Measurements from ENCODE around the gene PHTF1. TPM values are rescaled to one million over a fixed set of nuclear protein-coding genes. Genes with fewer than 3 reads are reported as not detected.

Gene PHTF1
- total and polyA plus RNA-seq, 2 of the 4 experiments (the other 2 are of a cell fraction), result 9.6 to 13.3 TPM

DNA sequence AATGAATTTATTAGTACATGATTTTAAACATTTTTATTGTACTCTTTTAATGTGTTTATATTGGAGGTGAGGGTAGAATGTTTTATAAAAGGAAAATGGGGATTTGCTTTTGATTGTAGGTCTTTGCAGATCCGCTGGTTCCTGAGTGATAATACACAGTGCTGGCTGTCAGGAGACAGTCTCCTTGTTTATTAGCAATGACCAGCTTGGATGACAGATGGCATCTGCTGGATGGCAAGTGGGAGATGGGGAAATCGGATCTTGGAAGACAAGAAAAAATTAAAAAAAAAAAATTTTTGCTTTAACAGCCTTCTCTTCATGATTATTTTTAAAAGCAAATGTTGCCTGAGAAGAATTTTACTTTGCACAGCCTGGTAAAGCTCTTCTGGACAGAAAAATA is 4.4 kb upstream of the PHTF1 start:
- H3K14ac ChIP-seq (replicated peaks; ENCODE audit: low read depth, low read length), result no peak overlapping the region
- no peaks in the 10 kb centered on the region for H3K9me3 ChIP-seq (ENCODE audit: control insufficient read depth, insufficient read depth, low read length)
- H3K4me3 ChIP-seq (ENCODE audit: insufficient read depth, low read depth, low read length), result no peak overlapping the region
- no peak overlapping the region for H2BK120ac ChIP-seq (ENCODE audit: low read depth, low read length)
- H2AK5ac ChIP-seq (ENCODE audit: low read depth, low read length), result no peak overlapping the region
- no peak for DNase-seq
- no peak overlapping the region for H4K8ac ChIP-seq (ENCODE audit: low read depth in 2 of 2, low read length in 2 of 2)
- H2AFZ ChIP-seq (replicated peaks; ENCODE audit: low read length, poor library complexity), result no peak overlapping the region
- no peak overlapping the region for H3K18ac ChIP-seq (ENCODE audit: low read depth, low read length)
- H3K4me1 ChIP-seq (ENCODE audit: control insufficient read depth, insufficient read depth, low read length), result no peaks in the 10 kb centered on the region
- no peak overlapping the region for H3K9ac ChIP-seq (ENCODE audit: low read depth, low read length)
- H3K56ac ChIP-seq (ENCODE audit: extremely low read depth, insufficient read depth, low read length), result no peak overlapping the region
- no CpG with 5 or more reads among the region's 2 CpGs for WGBS, 2 experiments (ENCODE audit: extremely low coverage in 2 of 2, insufficient read length in 1 of 2)
- POLR2A ChIA-PET (ENCODE audit: unreplicated experiment), result no interaction called here
- no peak for TF ChIP-seq RCOR1 (IDR thresholded peaks at IDR 0.05; ENCODE audit: insufficient replicate concordance, low read length)
- H3K4ac ChIP-seq (ENCODE audit: low read depth, low read length), result no peak overlapping the region
- BruUV-seq (replicated peaks), result no TSS peak
- peaks cover 0 to 12% of the 10 kb centered on the region in 2 experiments; a peak in 3 of 4 replicates for H3K79me1 ChIP-seq (ENCODE audit: low read depth in 1 of 2, low read length in 2 of 2)
- no peaks in the 10 kb centered on the region for H3K27me3 ChIP-seq (ENCODE audit: control insufficient read depth, insufficient read depth, low read length)
- H3K36me3 ChIP-seq (ENCODE audit: control insufficient read depth, insufficient read depth, low read length), result peaks cover 4% of the 10 kb centered on the region; the same call in 1 of the 2 replicates
- no peak overlapping the region for H2BK15ac ChIP-seq (ENCODE audit: low read depth, low read length)
- no peak overlapping the region for H4K5ac ChIP-seq (ENCODE audit: low read depth, low read length)
- H3K4me2 ChIP-seq (ENCODE audit: low read depth, low read length), result no peak overlapping the region
- H3K9me1 ChIP-seq (ENCODE audit: insufficient read depth, low read length), result no peaks in the 10 kb centered on the region
- no peak for ATAC-seq (ENCODE audit: low read depth)
- in situ Hi-C loops (cut with MboI; ENCODE audit: low sequenced_read_pairs), result no loop called here
- H3K23ac ChIP-seq (ENCODE audit: low read depth, low read length), result no peak overlapping the region
- H2AK9ac ChIP-seq (replicated peaks; ENCODE audit: low read depth, low read length, poor library complexity), result no peak overlapping the region
- CTCF ChIA-PET, result no interaction called here
- H2BK5ac ChIP-seq (ENCODE audit: low read depth, low read length, poor library complexity, severe bottlenecking), result no peak overlapping the region
- dilution Hi-C loops (cut with HindIII; ENCODE audit: low sequenced_read_pairs, unreplicated experiment), result no loop called here
- intact Hi-C loops (cut with micrococcal nuclease), result no loop called here
- no peak overlapping the region for H3K27ac ChIP-seq (ENCODE audit: insufficient read depth, low read length)
- H4K20me1 ChIP-seq (ENCODE audit: insufficient read depth, low read length), result no peaks in the 10 kb centered on the region
- H4K91ac ChIP-seq (ENCODE audit: insufficient read depth, low read depth, low read length), result no peak overlapping the region
- no peak overlapping the region for H2BK20ac ChIP-seq (ENCODE audit: low read depth, low read length)
